Measurements from ENCODE around the gene LRMDA. TPM values are rescaled to one million over a fixed set of nuclear protein-coding genes. Genes with fewer than 3 reads are reported as not detected.

The LRMDA gene
- total RNA-seq, 1 donor from 2014 or later, result 18.7 TPM

DNA sequence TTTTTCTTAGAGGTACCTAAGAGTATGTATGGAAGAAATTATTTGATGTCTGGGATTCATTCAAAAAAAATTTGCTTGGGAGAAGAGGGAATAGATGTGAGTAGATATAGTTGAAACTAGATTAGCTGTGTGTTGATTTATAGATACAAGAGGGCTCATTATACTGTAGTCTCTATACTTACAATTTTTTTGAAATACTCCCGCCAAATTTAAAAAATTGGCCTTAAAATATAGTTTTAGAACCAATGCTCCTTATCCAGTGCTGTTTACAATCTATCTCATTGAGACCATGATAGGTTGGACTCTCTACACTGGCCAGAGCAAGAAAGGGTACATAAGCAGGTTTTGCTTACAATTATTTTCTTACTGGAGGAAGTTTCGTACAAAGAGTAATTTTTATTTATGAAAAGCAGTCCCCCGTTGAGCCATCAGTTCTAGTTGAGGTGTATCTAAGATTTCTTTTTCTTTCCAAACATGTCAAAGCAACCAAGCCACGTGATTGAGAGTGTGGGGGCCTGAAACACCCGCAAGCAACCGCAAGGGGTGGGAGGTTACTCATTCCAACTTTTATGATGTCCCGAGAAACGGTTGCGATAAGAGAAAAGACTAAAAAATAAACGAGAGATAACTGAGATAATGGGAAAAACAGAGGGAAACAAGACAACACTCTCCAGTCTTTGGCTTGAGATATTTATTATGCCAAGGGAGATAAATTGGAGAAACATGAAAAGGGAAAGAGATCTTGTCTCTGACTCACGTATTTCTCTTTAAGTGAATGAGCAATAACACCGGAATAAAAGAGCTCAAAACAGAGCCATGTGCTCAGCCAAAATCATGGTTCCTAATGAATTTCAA, 729.2 kb downstream of the LRMDA start:
- no peak for DNase-seq (ENCODE audit: low read depth)
- TF ChIP-seq, protein P1, sequence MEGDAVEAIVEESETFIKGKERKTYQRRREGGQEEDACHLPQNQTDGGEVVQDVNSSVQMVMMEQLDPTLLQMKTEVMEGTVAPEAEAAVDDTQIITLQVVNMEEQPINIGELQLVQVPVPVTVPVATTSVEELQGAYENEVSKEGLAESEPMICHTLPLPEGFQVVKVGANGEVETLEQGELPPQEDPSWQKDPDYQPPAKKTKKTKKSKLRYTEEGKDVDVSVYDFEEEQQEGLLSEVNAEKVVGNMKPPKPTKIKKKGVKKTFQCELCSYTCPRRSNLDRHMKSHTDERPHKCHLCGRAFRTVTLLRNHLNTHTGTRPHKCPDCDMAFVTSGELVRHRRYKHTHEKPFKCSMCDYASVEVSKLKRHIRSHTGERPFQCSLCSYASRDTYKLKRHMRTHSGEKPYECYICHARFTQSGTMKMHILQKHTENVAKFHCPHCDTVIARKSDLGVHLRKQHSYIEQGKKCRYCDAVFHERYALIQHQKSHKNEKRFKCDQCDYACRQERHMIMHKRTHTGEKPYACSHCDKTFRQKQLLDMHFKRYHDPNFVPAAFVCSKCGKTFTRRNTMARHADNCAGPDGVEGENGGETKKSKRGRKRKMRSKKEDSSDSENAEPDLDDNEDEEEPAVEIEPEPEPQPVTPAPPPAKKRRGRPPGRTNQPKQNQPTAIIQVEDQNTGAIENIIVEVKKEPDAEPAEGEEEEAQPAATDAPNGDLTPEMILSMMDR (IDR thresholded peaks at IDR 0.05; ENCODE audit: insufficient read depth, low read length, poor library complexity, severe bottlenecking), result no peak
- no peak overlapping the region for H3K4me3 ChIP-seq (ENCODE audit: low read depth, low read length)
- H3K27me3 ChIP-seq (ENCODE audit: control insufficient read depth, insufficient read depth, low read length), result no peaks in the 10 kb centered on the region
- H3K36me3 ChIP-seq (ENCODE audit: control insufficient read depth, insufficient read depth, low read length), result no peaks in the 10 kb centered on the region

DNA sequence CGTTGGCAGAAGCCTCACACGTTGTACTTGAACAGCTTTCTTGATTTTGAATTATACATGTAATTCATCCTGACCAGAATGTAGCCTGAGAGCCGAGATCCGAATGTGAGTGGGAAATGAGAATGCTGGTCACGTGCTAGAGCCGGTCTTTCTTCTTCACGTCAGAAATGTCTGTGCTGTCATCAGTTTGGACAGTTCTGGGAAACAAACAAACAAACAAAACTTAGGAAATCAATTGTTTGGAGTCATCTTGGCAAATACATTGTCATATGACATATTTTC, 729.8 kb downstream of the LRMDA start:
- TF ChIP-seq, protein P1 (IDR thresholded peaks at IDR 0.05; ENCODE audit: insufficient read depth, low read length, poor library complexity, severe bottlenecking), result no peak
- Histone ChIP-seq H3K4me3 (ENCODE audit: low read depth, low read length) (no peak overlapping the region), H3K36me3 (ENCODE audit: control insufficient read depth, insufficient read depth, low read length) (no peaks in the 10 kb centered on the region), H3K27me3 (ENCODE audit: control insufficient read depth, insufficient read depth, low read length) (no peaks in the 10 kb centered on the region)
- DNase-seq (ENCODE audit: low read depth), result no peak

- DNase-seq (ENCODE audit: low read depth), result no peak
- TF ChIP-seq, protein P1 (IDR thresholded peaks at IDR 0.05; ENCODE audit: insufficient read depth, low read length, poor library complexity, severe bottlenecking), result no peak
- Histone ChIP-seq H3K36me3 (ENCODE audit: control insufficient read depth, insufficient read depth, low read length) (no peaks in the 10 kb centered on the region), H3K27me3 (ENCODE audit: control insufficient read depth, insufficient read depth, low read length) (no peaks in the 10 kb centered on the region), H3K4me3 (ENCODE audit: low read depth, low read length) (no peak overlapping the region)
Observed at GRCh38 chr10:76168437-76168836, 737.0 kb downstream of the LRMDA start.

GRCh38 chr10:76169246-76169645, 737.8 kb downstream of the LRMDA start:
- no peak for DNase-seq (ENCODE audit: low read depth)
- TF ChIP-seq, protein P1 (IDR thresholded peaks at IDR 0.05; ENCODE audit: insufficient read depth, low read length, poor library complexity, severe bottlenecking), result no peak
- no peaks in the 10 kb centered on the region for H3K36me3 ChIP-seq (ENCODE audit: control insufficient read depth, insufficient read depth, low read length)
- H3K4me3 ChIP-seq (ENCODE audit: low read depth, low read length), result no peak overlapping the region
- H3K27me3 ChIP-seq (ENCODE audit: control insufficient read depth, insufficient read depth, low read length), result no peaks in the 10 kb centered on the region

DNA sequence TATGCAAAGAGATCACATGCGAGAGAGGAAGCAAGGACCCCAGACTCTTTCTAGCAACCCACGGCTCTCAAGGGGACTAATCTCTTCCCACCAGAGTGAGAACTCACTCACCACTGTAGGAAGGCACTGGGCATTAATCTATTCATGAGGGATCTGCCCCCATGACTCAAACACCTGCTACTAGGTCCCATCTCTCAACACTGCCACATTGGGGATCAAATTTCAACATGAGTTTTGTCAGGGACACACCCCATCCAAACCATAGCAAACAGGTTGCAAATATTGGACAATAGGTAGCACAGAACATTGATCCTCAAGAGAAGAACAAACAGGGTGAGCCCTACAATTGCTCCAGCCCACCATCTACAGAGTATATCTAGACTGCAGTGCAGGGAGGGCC, 740.6 kb downstream of the LRMDA start:
- H3K27me3 ChIP-seq (ENCODE audit: control insufficient read depth, insufficient read depth, low read length), result no peaks in the 10 kb centered on the region
- H3K4me3 ChIP-seq (ENCODE audit: low read depth, low read length), result no peak overlapping the region
- no peak for DNase-seq (ENCODE audit: low read depth)
- TF ChIP-seq, protein P1 (IDR thresholded peaks at IDR 0.05; ENCODE audit: insufficient read depth, low read length, poor library complexity, severe bottlenecking), result no peak
- no peaks in the 10 kb centered on the region for H3K36me3 ChIP-seq (ENCODE audit: control insufficient read depth, insufficient read depth, low read length)
